OCI-LY7 (cell line): Measurements from ENCODE around the gene CNPY1. TPM values are rescaled to one million over a fixed set of nuclear protein-coding genes. Genes with fewer than 3 reads are reported as not detected.
"Not testable (repeated sequence)": the region's sequence is repeated elsewhere in the genome, so short reads cannot be mapped to it uniquely, and the experiment has no call there.

Experiments
- Bru-seq: library from RNA; stranded (reverse); fragments of 400-500 nt; gene quantifications from one replicate; lab custom pipeline; 2021; lab: Mats Ljungman, UMichigan
- BruChase-seq, 2 experiments: library from RNA; stranded (reverse); fragments of 400-500 nt; gene quantifications; one replicate each; lab custom pipeline; 2021; lab: Mats Ljungman, UMichigan
- BruUV-seq: library from RNA; stranded (reverse); fragments of 400-500 nt; replicated peaks from 2 replicates; lab custom pipeline; 2021; lab: Mats Ljungman, UMichigan
- CTCF ChIA-PET: fragments of 300-600 bp; sonication (Branson Sonifier 250); formaldehyde crosslinking; loops from one replicate; lab custom pipeline; 2022; ENCODE audit warnings: antibody characterized with exemption; ENCODE audit not compliant: unreplicated experiment; lab: Charles Lee
- POLR2A ChIA-PET: fragments of 300-600 bp; sonication (Branson Sonifier 250); formaldehyde crosslinking; loops from one replicate; lab custom pipeline; 2022; ENCODE audit warnings: antibody characterized with exemption; lab: Charles Lee
- DNase-seq: peaks from one replicate; pipeline ENCODE4 v3.0.0-alpha.2; 2015; ENCODE audit warnings: low spot score
- H2AFZ ChIP-seq: fragments of 200-600 bp; sonication (generic), shearing (Covaris generic); 2 replicates; pipeline ENCODE4 v1.6.1; 2014; ENCODE audit warnings: mild to moderate bottlenecking, antibody characterized with exemption, low read length, moderate library complexity
- H3K27ac ChIP-seq: fragments of 200-600 bp; sonication (generic); 2 replicates; pipeline ENCODE4 v1.5.1; 2014; ENCODE audit warnings: mixed run types, low read depth, mild to moderate bottlenecking, moderate library complexity, low read length, inconsistent platforms; ENCODE audit not compliant: poor library complexity, severe bottlenecking
- H3K36me3 ChIP-seq: fragments of 200-600 bp; sonication (generic); 2 replicates; pipeline ENCODE4 v1.6.1; 2014; ENCODE audit warnings: mild to moderate bottlenecking, antibody characterized with exemption, low read length, moderate library complexity, mixed read lengths; ENCODE audit not compliant: insufficient read depth
- H3K4me1 ChIP-seq: fragments of 200-600 bp; sonication (generic); 2 replicates; pipeline ENCODE4 v1.5.1; 2014; ENCODE audit warnings: mild to moderate bottlenecking, low read length; ENCODE audit not compliant: insufficient read depth, poor library complexity, severe bottlenecking
- H3K4me2 ChIP-seq: fragments of 200-600 bp; sonication (generic); 2 replicates; pipeline ENCODE4 v1.6.1; 2014; ENCODE audit warnings: mild to moderate bottlenecking, low read length
- H3K4me3 ChIP-seq: fragments of 200-600 bp; sonication (generic); 2 replicates; pipeline ENCODE4 v1.5.1; 2014; ENCODE audit warnings: mild to moderate bottlenecking, low read depth, low read length; ENCODE audit not compliant: poor library complexity, severe bottlenecking
- H3K79me2 ChIP-seq: fragments of 200-600 bp; sonication (generic); 2 replicates; pipeline ENCODE4 v1.6.1; 2016; ENCODE audit warnings: low read depth, mild to moderate bottlenecking, low read length, moderate library complexity, mixed read lengths; ENCODE audit not compliant: insufficient read depth
- H3K9me2 ChIP-seq: fragments of 200-600 bp; sonication (generic); 2 replicates; pipeline ENCODE4 v1.6.1; 2016; ENCODE audit warnings: mild to moderate bottlenecking, low read length, mixed read lengths; ENCODE audit not compliant: insufficient read depth
- H3K9me3 ChIP-seq: fragments of 200-600 bp; sonication (generic); 2 replicates; pipeline ENCODE4 v1.6.1; 2014; ENCODE audit warnings: mild to moderate bottlenecking, mixed run types, low read length, mixed read lengths
- H4K20me1 ChIP-seq: fragments of 200-600 bp; sonication (generic); 2 replicates; pipeline ENCODE4 v1.6.1; 2014; ENCODE audit warnings: mild to moderate bottlenecking, antibody characterized with exemption, low read length, moderate library complexity, mixed read lengths; ENCODE audit not compliant: insufficient read depth
- CTCF ChIP-seq: fragments of 200-600 bp; sonication (generic); conservative IDR thresholded peaks from 2 replicates; pipeline ENCODE4 v1.5.1; 2014; ENCODE audit warnings: mild to moderate bottlenecking, antibody characterized with exemption, low read length, moderate library complexity, mixed read lengths
- EZH2phosphoT487 ChIP-seq: fragments of 200-600 bp; sonication (generic); IDR thresholded peaks from 2 replicates; pipeline ENCODE4 v1.6.1; 2018; ENCODE audit warnings: low read depth, borderline replicate concordance, mild to moderate bottlenecking, mixed run types, antibody characterized with exemption, low read length, moderate library complexity, mixed read lengths
- intact Hi-C: fragments of 100-400 bp; cut with micrococcal nuclease; formaldehyde crosslinking; loops from one replicate; pipeline ENCODE4 v1.10.0; 2022; ENCODE audit not compliant: unreplicated experiment
- long read RNA-seq: library from polyadenylated mRNA; stranded (forward); transcript quantifications from one replicate; pipeline ENCODE4 v2.0.0, GENCODE V29; 2022
- total RNA-seq, 2 experiments: library from RNA; depleted of rRNA in 1 of 2; stranded (reverse); fragments of >200 nt in 1 of 2; shearing (Covaris generic) in 1 of 2; gene quantifications; 2 replicates each; pipeline ENCODE4 v1.2.3, GENCODE V29; 2014 to 2022

CNPY1 gene
- total RNA-seq (2014; rRNA removed; shearing (Covaris generic)) (not detected in 2 replicates), total RNA-seq (2022) (not detected in 2 replicates), Bru-seq, nascent RNA (percentile 5 among the genes with signal in this experiment), BruChase-seq, experiment 1, labeled RNA remaining after a 6-hour chase (percentile 12 among the genes with signal in this experiment), BruChase-seq, experiment 2, labeled RNA remaining after a 2-hour chase (percentile 8 among the genes with signal in this experiment)
- long read RNA-seq, result 0 reads

GRCh38 chr7:155546449-155546848 is at the start of gene CNPY1:
CNPY1 (minus strand) TSS chr7:155546559; CDS start chr7:155545929, 630 bp downstream.
- CTCF ChIA-PET, H4K20me1 ChIP-seq, DNase-seq, H3K9me3 ChIP-seq, H3K36me3 ChIP-seq, H3K9me2 ChIP-seq, H3K4me2 ChIP-seq, H2AFZ ChIP-seq, H3K79me2 ChIP-seq, H3K4me1 ChIP-seq, intact Hi-C loops, H3K27ac ChIP-seq, BruUV-seq, H3K4me3 ChIP-seq: not testable (repeated sequence)
- POLR2A ChIA-PET, result interaction anchor here (0.8 kb wide), 1 partner anchor 40 kb away, joined by 3 read pairs; no protein-coding TSS in a partner anchor

- no peaks in the 10 kb centered on the region for H3K79me2 ChIP-seq
- BruUV-seq, result no TSS peak
- no peaks in the 10 kb centered on the region for H3K9me3 ChIP-seq
- TF ChIP-seq CTCF, result no peak
- TF ChIP-seq EZH2phosphoT487, result no peak
- H3K4me1 ChIP-seq, result peaks cover 5% of the 10 kb centered on the region
- no peaks in the 10 kb centered on the region for H3K9me2 ChIP-seq
- H3K4me3 ChIP-seq, result no peak overlapping the region
- ChIA-PET CTCF (no interaction called here), POLR2A (no interaction called here)
- intact Hi-C loops, result no loop called here
- H3K36me3 ChIP-seq, result no peaks in the 10 kb centered on the region; the same call in 1 of the 2 replicates
- no peak overlapping the region for H3K4me2 ChIP-seq
- H2AFZ ChIP-seq, result no peak overlapping the region
- DNase-seq, result no peak
- no peak overlapping the region for H3K27ac ChIP-seq
- H4K20me1 ChIP-seq, result no peaks in the 10 kb centered on the region
These were observed 48.6 kb upstream of the CNPY1 start for GRCh38 chr7:155594961-155595366.

- BruUV-seq, result no TSS peak
- no peaks in the 10 kb centered on the region for H3K9me2 ChIP-seq
- H3K4me3 ChIP-seq, result no peak overlapping the region
- TF ChIP-seq CTCF, result no peak
- TF ChIP-seq EZH2phosphoT487, result no peak
- peaks cover 5% of the 10 kb centered on the region for H3K4me1 ChIP-seq
- no peak overlapping the region for H3K27ac ChIP-seq
- no peaks in the 10 kb centered on the region; the same call in 1 of the 2 replicates for H3K36me3 ChIP-seq
- H2AFZ ChIP-seq, result no peak overlapping the region
- no peaks in the 10 kb centered on the region for H3K79me2 ChIP-seq
- ChIA-PET POLR2A (interaction anchor here (0.5 to 1.0 kb wide), 2 partner anchors 130 to 173 kb away, joined by 3 read pairs; no protein-coding TSS in a partner anchor), CTCF (no interaction called here)
- DNase-seq, result no peak
- H3K9me3 ChIP-seq, result no peaks in the 10 kb centered on the region
- H3K4me2 ChIP-seq, result no peak overlapping the region
- no peaks in the 10 kb centered on the region for H4K20me1 ChIP-seq
- intact Hi-C loops, result no loop called here
These were observed 47.9 kb upstream of the CNPY1 start for GRCh38 chr7:155594163-155594732.
